ENCODE results near the gene CADPS2. TPM values are rescaled to one million over a fixed set of nuclear protein-coding genes. Genes with fewer than 3 reads are reported as not detected.

CADPS2 gene
- total and polyA plus RNA-seq, 2 donors (not counting 1 experiment from before 2014, with no cell fraction given), result not detected

DNA sequence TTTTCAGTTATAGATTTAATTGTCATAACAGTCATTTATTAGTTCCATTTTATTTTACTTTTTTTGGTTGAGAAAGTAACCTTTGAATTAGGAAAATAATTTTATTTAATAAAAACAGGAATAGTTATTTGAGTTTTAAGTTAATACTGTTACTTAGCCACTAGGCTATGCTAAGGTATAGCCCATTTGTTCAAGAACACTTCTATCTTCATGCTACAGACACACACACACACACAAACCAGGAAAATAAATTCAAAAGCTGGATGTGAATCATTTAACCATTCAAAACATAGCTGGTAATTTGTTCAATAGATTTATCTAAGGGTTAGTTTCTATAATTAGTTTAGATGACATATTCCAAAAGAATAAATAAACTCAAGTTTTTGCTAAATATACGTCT lies 335.7 kb downstream of the CADPS2 start:
- Histone ChIP-seq H2AFZ (ENCODE audit: insufficient read depth, low read depth, low read length, poor library complexity, severe bottlenecking) (no peak overlapping the region), H3K4me1 (ENCODE audit: control insufficient read depth in 2 of 2, insufficient read depth in 2 of 2, low read length in 2 of 2) (no peaks in the 10 kb centered on the region), H3K36me3 (replicated peaks in 1 of 2; ENCODE audit: control extremely low read depth in 1 of 2, control insufficient read depth in 1 of 2, extremely low read depth in 1 of 2, insufficient read depth in 2 of 2, low read length in 1 of 2) (no peaks in the 10 kb centered on the region), H3K79me2 (ENCODE audit: control insufficient read depth, insufficient read depth, low read length) (no peaks in the 10 kb centered on the region), H3K27me3 (replicated peaks in 1 of 4; ENCODE audit: control extremely low read depth in 1 of 4, control insufficient read depth in 3 of 4, insufficient read depth in 4 of 4, low read length in 3 of 4) (no peaks in the 10 kb centered on the region), H3K4me3 (ENCODE audit: control extremely low read depth in 1 of 5, extremely low read depth in 1 of 5, insufficient read depth in 1 of 5, low read depth in 2 of 5, low read length in 4 of 5) (no peak overlapping the region), H3K9me3 (ENCODE audit: control extremely low read depth in 1 of 3, control insufficient read depth in 2 of 3, insufficient read depth in 1 of 3, low read length in 2 of 3) (no peaks in the 10 kb centered on the region), H4K20me1 (ENCODE audit: control insufficient read depth, insufficient read depth, low read length, poor library complexity, severe bottlenecking) (no peaks in the 10 kb centered on the region), H3K4me2 (replicated peaks; ENCODE audit: low read depth, low read length, poor library complexity, severe bottlenecking) (no peak overlapping the region), H3K27ac (ENCODE audit: low read length in 2 of 2) (no peak overlapping the region), H3K9ac (ENCODE audit: low read length) (no peak overlapping the region)
- Mint-ChIP-seq H3K27me3 (no peaks in the 10 kb centered on the region), H3K27ac (no peak overlapping the region), H3K4me1 (no peaks in the 10 kb centered on the region), H3K4me3 (no peak overlapping the region), H3K9me3 (ENCODE audit: insufficient read depth) (no peaks in the 10 kb centered on the region)
- ChIA-PET POLR2A (no interaction called here), CTCF (no interaction called here)
- DNase-seq (no peak), ATAC-seq (ENCODE audit: low read depth) (no peak)
- TF ChIP-seq EZH2 (IDR thresholded peaks at IDR 0.05; ENCODE audit: borderline replicate concordance, insufficient read depth, low read depth, low read length, poor library complexity, severe bottlenecking), result no peak
- TF ChIP-seq, protein P1, sequence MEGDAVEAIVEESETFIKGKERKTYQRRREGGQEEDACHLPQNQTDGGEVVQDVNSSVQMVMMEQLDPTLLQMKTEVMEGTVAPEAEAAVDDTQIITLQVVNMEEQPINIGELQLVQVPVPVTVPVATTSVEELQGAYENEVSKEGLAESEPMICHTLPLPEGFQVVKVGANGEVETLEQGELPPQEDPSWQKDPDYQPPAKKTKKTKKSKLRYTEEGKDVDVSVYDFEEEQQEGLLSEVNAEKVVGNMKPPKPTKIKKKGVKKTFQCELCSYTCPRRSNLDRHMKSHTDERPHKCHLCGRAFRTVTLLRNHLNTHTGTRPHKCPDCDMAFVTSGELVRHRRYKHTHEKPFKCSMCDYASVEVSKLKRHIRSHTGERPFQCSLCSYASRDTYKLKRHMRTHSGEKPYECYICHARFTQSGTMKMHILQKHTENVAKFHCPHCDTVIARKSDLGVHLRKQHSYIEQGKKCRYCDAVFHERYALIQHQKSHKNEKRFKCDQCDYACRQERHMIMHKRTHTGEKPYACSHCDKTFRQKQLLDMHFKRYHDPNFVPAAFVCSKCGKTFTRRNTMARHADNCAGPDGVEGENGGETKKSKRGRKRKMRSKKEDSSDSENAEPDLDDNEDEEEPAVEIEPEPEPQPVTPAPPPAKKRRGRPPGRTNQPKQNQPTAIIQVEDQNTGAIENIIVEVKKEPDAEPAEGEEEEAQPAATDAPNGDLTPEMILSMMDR (IDR thresholded peaks at IDR 0.05), result no peak
- WGBS (ENCODE audit: insufficient coverage), result no CpG with 5 or more reads among the region's 1 CpG
- intact Hi-C loops (cut with micrococcal nuclease), result no loop called here

GRCh38 chr7:122549578-122549977 lies 336.7 kb downstream of the CADPS2 start:
- Histone ChIP-seq H3K36me3 (replicated peaks in 1 of 2; ENCODE audit: control extremely low read depth in 1 of 2, control insufficient read depth in 1 of 2, extremely low read depth in 1 of 2, insufficient read depth in 2 of 2, low read length in 1 of 2) (no peaks in the 10 kb centered on the region), H3K4me1 (ENCODE audit: control insufficient read depth in 2 of 2, insufficient read depth in 2 of 2, low read length in 2 of 2) (no peaks in the 10 kb centered on the region), H3K4me3 (ENCODE audit: control extremely low read depth in 1 of 5, extremely low read depth in 1 of 5, insufficient read depth in 1 of 5, low read depth in 2 of 5, low read length in 4 of 5) (no peak overlapping the region), H3K9me3 (ENCODE audit: control extremely low read depth in 1 of 3, control insufficient read depth in 2 of 3, insufficient read depth in 1 of 3, low read length in 2 of 3) (no peaks in the 10 kb centered on the region), H3K9ac (ENCODE audit: low read length) (no peak overlapping the region), H3K79me2 (ENCODE audit: control insufficient read depth, insufficient read depth, low read length) (no peaks in the 10 kb centered on the region), H4K20me1 (ENCODE audit: control insufficient read depth, insufficient read depth, low read length, poor library complexity, severe bottlenecking) (no peaks in the 10 kb centered on the region), H3K27me3 (replicated peaks in 1 of 4; ENCODE audit: control extremely low read depth in 1 of 4, control insufficient read depth in 3 of 4, insufficient read depth in 4 of 4, low read length in 3 of 4) (no peaks in the 10 kb centered on the region), H3K27ac (ENCODE audit: low read length in 2 of 2) (no peak overlapping the region), H3K4me2 (replicated peaks; ENCODE audit: low read depth, low read length, poor library complexity, severe bottlenecking) (no peak overlapping the region), H2AFZ (ENCODE audit: insufficient read depth, low read depth, low read length, poor library complexity, severe bottlenecking) (no peak overlapping the region)
- DNase-seq (no peak), ATAC-seq (ENCODE audit: low read depth) (no peak)
- Mint-ChIP-seq H3K4me3 (no peak overlapping the region), H3K27me3 (no peaks in the 10 kb centered on the region), H3K4me1 (peaks cover under 1% of the 10 kb centered on the region), H3K9me3 (ENCODE audit: insufficient read depth) (no peaks in the 10 kb centered on the region), H3K27ac (no peak overlapping the region)
- no CpG with 5 or more reads among the region's 5 CpGs for WGBS (ENCODE audit: insufficient coverage)
- TF ChIP-seq, protein P1 (IDR thresholded peaks at IDR 0.05), result no peak
- no peak for TF ChIP-seq EZH2 (IDR thresholded peaks at IDR 0.05; ENCODE audit: borderline replicate concordance, insufficient read depth, low read depth, low read length, poor library complexity, severe bottlenecking)
- CTCF ChIA-PET, result no interaction called here
- POLR2A ChIA-PET, result no interaction called here
- intact Hi-C loops (cut with micrococcal nuclease), result no loop called here
